ENCODE results near the gene COL19A1. TPM values are rescaled to one million over a fixed set of nuclear protein-coding genes. Genes with fewer than 3 reads are reported as not detected.

The COL19A1 gene
- polyA plus RNA-seq, 4 donors = 0.09 to 5.2 TPM; not detected in 2

- H3K4me1 ChIP-seq (ENCODE audit: control insufficient read depth in 3 of 3, insufficient read depth in 2 of 3, low read depth in 1 of 3, low read length in 2 of 3) = peaks cover 0 to 14% (median 0%) of the 10 kb centered on the region in 3 donors
- no peaks in the 10 kb centered on the region for H3K36me3 ChIP-seq (ENCODE audit: control insufficient read depth in 3 of 3, insufficient read depth in 2 of 3, low read depth in 1 of 3, low read length in 3 of 3)
- no peak overlapping the region for H3K27ac ChIP-seq (ENCODE audit: low read depth in 1 of 3, low read length in 2 of 3)
- WGBS, 3 donors = 76 to 84% (median 83%) methylated on average over 3 of the region's 3 CpGs
- no peaks in the 10 kb centered on the region for H3K27me3 ChIP-seq (ENCODE audit: control insufficient read depth in 3 of 3, insufficient read depth in 3 of 3, low read length in 3 of 3)
- H3K9me3 ChIP-seq (ENCODE audit: control insufficient read depth in 2 of 2, insufficient read depth in 1 of 2, low read depth in 1 of 2, low read length in 1 of 2) = no peaks in the 10 kb centered on the region
- no peak for DNase-seq
- no peak overlapping the region for H3K4me3 ChIP-seq (ENCODE audit: low read depth in 1 of 3, low read length in 3 of 3)
- no peak for FAIRE-seq
Observed at GRCh38 chr6:70125602-70126001, 259.2 kb downstream of the COL19A1 start.

- Histone ChIP-seq H3K4me1 (ENCODE audit: control insufficient read depth in 3 of 3, insufficient read depth in 2 of 3, low read depth in 1 of 3, low read length in 2 of 3) (peaks cover 0 to 11% (median 0%) of the 10 kb centered on the region in 3 donors), H3K4me3 (ENCODE audit: low read depth in 1 of 3, low read length in 3 of 3) (no peak overlapping the region), H3K27ac (ENCODE audit: low read depth in 1 of 3, low read length in 2 of 3) (no peak overlapping the region), H3K36me3 (ENCODE audit: control insufficient read depth in 3 of 3, insufficient read depth in 2 of 3, low read depth in 1 of 3, low read length in 3 of 3) (no peaks in the 10 kb centered on the region), H3K9me3 (ENCODE audit: control insufficient read depth in 2 of 2, insufficient read depth in 1 of 2, low read depth in 1 of 2, low read length in 1 of 2) (no peaks in the 10 kb centered on the region), H3K27me3 (ENCODE audit: control insufficient read depth in 3 of 3, insufficient read depth in 3 of 3, low read length in 3 of 3) (no peaks in the 10 kb centered on the region)
- DNase-seq (no peak), FAIRE-seq (no peak)
- WGBS, 3 donors = 92 to 98% (median 96%) methylated on average over 3 of the region's 3 CpGs
Observed at GRCh38 chr6:70129341-70129740, 263.0 kb downstream of the COL19A1 start.

DNA sequence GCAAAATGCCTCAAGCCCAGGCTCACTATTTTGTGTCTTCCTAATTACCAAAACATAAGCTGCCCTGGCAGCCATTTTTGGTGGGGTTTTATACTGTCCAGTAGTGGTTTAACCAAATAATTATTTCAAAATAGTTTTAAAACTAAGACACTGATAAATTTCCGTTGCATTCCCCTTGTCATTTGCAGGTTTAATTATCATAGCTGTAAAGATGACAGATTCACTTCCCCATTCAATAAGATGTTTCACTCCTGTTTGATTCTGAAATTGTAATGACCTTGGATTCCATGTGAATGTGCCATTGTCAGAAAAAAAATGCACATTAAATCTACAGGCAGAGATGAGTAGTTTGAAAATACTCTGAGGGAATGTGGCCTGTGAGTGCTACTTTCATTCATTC, 264.5 kb downstream of the COL19A1 start:
- FAIRE-seq (no peak), DNase-seq (no peak)
- no peaks in the 10 kb centered on the region for H3K9me3 ChIP-seq (ENCODE audit: control insufficient read depth in 2 of 2, insufficient read depth in 1 of 2, low read depth in 1 of 2, low read length in 1 of 2)
- H3K4me3 ChIP-seq (ENCODE audit: low read depth in 1 of 3, low read length in 3 of 3) = no peak overlapping the region
- peaks cover 0 to 2% (median 0%) of the 10 kb centered on the region in 3 donors for H3K27me3 ChIP-seq (ENCODE audit: control insufficient read depth in 3 of 3, insufficient read depth in 3 of 3, low read length in 3 of 3)
- 53 to 83% (median 79%) methylated on average over 1 of the region's 1 CpG for WGBS, 3 donors
- no peak overlapping the region for H3K27ac ChIP-seq (ENCODE audit: low read depth in 1 of 3, low read length in 2 of 3)
- H3K36me3 ChIP-seq (ENCODE audit: control insufficient read depth in 3 of 3, insufficient read depth in 2 of 3, low read depth in 1 of 3, low read length in 3 of 3) = no peaks in the 10 kb centered on the region
- H3K4me1 ChIP-seq (ENCODE audit: control insufficient read depth in 3 of 3, insufficient read depth in 2 of 3, low read depth in 1 of 3, low read length in 2 of 3) = no peaks in the 10 kb centered on the region

DNA sequence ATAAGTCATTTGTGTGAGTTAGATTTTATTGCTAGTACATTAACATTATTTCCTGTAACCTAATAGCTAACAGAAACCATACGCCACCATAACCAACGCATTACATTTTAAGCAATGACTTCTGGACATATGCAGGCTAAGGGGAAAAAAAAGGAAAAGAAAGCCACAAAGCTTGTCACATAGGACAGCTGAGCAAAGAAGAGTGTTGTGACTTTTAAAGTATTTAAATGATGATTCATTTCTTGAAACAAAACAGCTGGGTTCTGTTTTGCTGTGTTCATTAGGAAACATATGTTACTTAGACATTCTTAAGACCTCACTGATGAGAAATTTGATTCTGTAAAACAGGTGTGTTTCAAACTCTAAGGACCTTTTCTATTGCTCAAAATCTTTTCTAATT, 265.2 kb downstream of the COL19A1 start:
- H3K9me3 ChIP-seq (ENCODE audit: control insufficient read depth in 2 of 2, insufficient read depth in 1 of 2, low read depth in 1 of 2, low read length in 1 of 2) = no peaks in the 10 kb centered on the region
- no peak overlapping the region for H3K27ac ChIP-seq (ENCODE audit: low read depth in 1 of 3, low read length in 2 of 3)
- DNase-seq (no peak), FAIRE-seq (no peak)
- no peak overlapping the region for H3K4me3 ChIP-seq (ENCODE audit: low read depth in 1 of 3, low read length in 3 of 3)
- H3K4me1 ChIP-seq (ENCODE audit: control insufficient read depth in 3 of 3, insufficient read depth in 2 of 3, low read depth in 1 of 3, low read length in 2 of 3) = no peaks in the 10 kb centered on the region
- WGBS, 3 donors = 45 to 63% (median 52%) methylated on average over 2 of the region's 2 CpGs
- H3K27me3 ChIP-seq (ENCODE audit: control insufficient read depth in 3 of 3, insufficient read depth in 3 of 3, low read length in 3 of 3) = peaks cover 0 to 2% (median 0%) of the 10 kb centered on the region in 3 donors
- no peaks in the 10 kb centered on the region for H3K36me3 ChIP-seq (ENCODE audit: control insufficient read depth in 3 of 3, insufficient read depth in 2 of 3, low read depth in 1 of 3, low read length in 3 of 3)

GRCh38 chr6:70133246-70133645, 266.9 kb downstream of the COL19A1 start:
- DNase-seq = no peak
- Histone ChIP-seq H3K36me3 (ENCODE audit: control insufficient read depth in 3 of 3, insufficient read depth in 2 of 3, low read depth in 1 of 3, low read length in 3 of 3) (no peaks in the 10 kb centered on the region), H3K4me3 (ENCODE audit: low read depth in 1 of 3, low read length in 3 of 3) (no peak overlapping the region), H3K27ac (ENCODE audit: low read depth in 1 of 3, low read length in 2 of 3) (no peak overlapping the region), H3K9me3 (ENCODE audit: control insufficient read depth in 2 of 2, insufficient read depth in 1 of 2, low read depth in 1 of 2, low read length in 1 of 2) (no peaks in the 10 kb centered on the region), H3K4me1 (ENCODE audit: control insufficient read depth in 3 of 3, insufficient read depth in 2 of 3, low read depth in 1 of 3, low read length in 2 of 3) (no peaks in the 10 kb centered on the region), H3K27me3 (ENCODE audit: control insufficient read depth in 3 of 3, insufficient read depth in 3 of 3, low read length in 3 of 3) (peaks cover 0 to 2% (median 0%) of the 10 kb centered on the region in 3 donors)
- 76 to 78% (median 78%) methylated on average over 4 of the region's 4 CpGs for WGBS, 3 donors
- no peak for FAIRE-seq

DNA sequence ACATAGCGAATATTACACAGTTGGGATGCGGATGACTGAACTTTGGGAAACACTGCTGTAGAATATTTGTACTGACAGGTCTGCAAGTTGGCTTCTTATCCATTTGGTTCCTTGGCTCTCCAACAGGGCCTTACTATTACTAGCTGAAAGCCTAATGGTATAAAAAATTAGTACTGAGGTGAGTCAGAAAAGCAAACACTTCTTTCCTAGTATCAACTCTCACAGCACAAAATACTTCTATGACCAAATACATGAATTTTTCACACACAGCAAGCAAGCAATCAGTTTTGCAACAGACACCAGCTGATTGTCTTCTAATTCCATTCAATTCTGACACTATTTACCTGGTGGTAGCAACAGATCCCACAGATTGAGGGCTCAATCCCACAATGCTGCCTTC, 268.2 kb downstream of the COL19A1 start:
- DNase-seq (no peak), FAIRE-seq (no peak)
- Histone ChIP-seq H3K36me3 (ENCODE audit: control insufficient read depth in 3 of 3, insufficient read depth in 2 of 3, low read depth in 1 of 3, low read length in 3 of 3) (no peaks in the 10 kb centered on the region), H3K27ac (ENCODE audit: low read depth in 1 of 3, low read length in 2 of 3) (no peak overlapping the region), H3K9me3 (ENCODE audit: control insufficient read depth in 2 of 2, insufficient read depth in 1 of 2, low read depth in 1 of 2, low read length in 1 of 2) (no peaks in the 10 kb centered on the region), H3K27me3 (ENCODE audit: control insufficient read depth in 3 of 3, insufficient read depth in 3 of 3, low read length in 3 of 3) (peaks cover 0 to 2% (median 0%) of the 10 kb centered on the region in 3 donors), H3K4me3 (ENCODE audit: low read depth in 1 of 3, low read length in 3 of 3) (no peak overlapping the region), H3K4me1 (ENCODE audit: control insufficient read depth in 3 of 3, insufficient read depth in 2 of 3, low read depth in 1 of 3, low read length in 2 of 3) (no peaks in the 10 kb centered on the region)
- WGBS, 3 donors = 93 to 97% (median 96%) methylated on average over 2 of the region's 2 CpGs

GRCh38 chr6:70135219-70136160, 269.1 kb downstream of the COL19A1 start:
- FAIRE-seq = no peak
- Histone ChIP-seq H3K27me3 (ENCODE audit: control insufficient read depth in 3 of 3, insufficient read depth in 3 of 3, low read length in 3 of 3) (peaks cover 0 to 2% (median 0%) of the 10 kb centered on the region in 3 donors), H3K27ac (ENCODE audit: low read depth in 1 of 3, low read length in 2 of 3) (no peak overlapping the region), H3K4me1 (ENCODE audit: control insufficient read depth in 3 of 3, insufficient read depth in 2 of 3, low read depth in 1 of 3, low read length in 2 of 3) (no peaks in the 10 kb centered on the region), H3K36me3 (ENCODE audit: control insufficient read depth in 3 of 3, insufficient read depth in 2 of 3, low read depth in 1 of 3, low read length in 3 of 3) (no peaks in the 10 kb centered on the region), H3K9me3 (ENCODE audit: control insufficient read depth in 2 of 2, insufficient read depth in 1 of 2, low read depth in 1 of 2, low read length in 1 of 2) (no peaks in the 10 kb centered on the region), H3K4me3 (ENCODE audit: low read depth in 1 of 3, low read length in 3 of 3) (no peak overlapping the region)
- 57 to 75% (median 60%) methylated on average over 10 of the region's 10 CpGs for WGBS, 3 donors
- no peak for DNase-seq

DNA sequence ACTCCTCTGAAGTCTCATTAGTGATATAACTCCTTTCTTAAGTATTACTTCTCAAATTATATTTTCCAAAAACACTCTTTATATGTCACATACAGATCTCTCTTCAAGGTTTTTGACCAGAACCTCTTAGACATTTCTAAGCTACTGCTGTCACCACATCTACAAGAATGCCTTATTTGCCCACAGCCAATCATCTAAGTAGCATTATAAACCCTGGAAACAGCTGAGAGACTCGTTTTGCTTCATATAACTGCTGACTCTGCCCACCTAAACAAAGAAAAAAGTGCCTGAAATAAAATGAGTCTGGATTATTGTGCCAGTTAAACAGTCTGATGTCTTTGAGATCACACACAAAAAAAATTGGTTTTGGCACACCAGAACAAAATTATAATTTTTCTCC, 270.6 kb downstream of the COL19A1 start:
- 0 to 29% (median 11%) methylated on average over 1 of the region's 1 CpG for WGBS, 3 donors

More for the DNA sequence above, 270.6 kb downstream of the COL19A1 start:
- peaks cover 0 to 2% (median 0%) of the 10 kb centered on the region in 3 donors for H3K27me3 ChIP-seq (ENCODE audit: control insufficient read depth in 3 of 3, insufficient read depth in 3 of 3, low read length in 3 of 3)
- H3K9me3 ChIP-seq (ENCODE audit: control insufficient read depth in 2 of 2, insufficient read depth in 1 of 2, low read depth in 1 of 2, low read length in 1 of 2) = no peaks in the 10 kb centered on the region
- H3K27ac ChIP-seq (ENCODE audit: low read depth in 1 of 3, low read length in 2 of 3) = no peak overlapping the region
- H3K36me3 ChIP-seq (ENCODE audit: control insufficient read depth in 3 of 3, insufficient read depth in 2 of 3, low read depth in 1 of 3, low read length in 3 of 3) = no peaks in the 10 kb centered on the region
- no peak overlapping the region for H3K4me3 ChIP-seq (ENCODE audit: low read depth in 1 of 3, low read length in 3 of 3)
- DNase-seq = no peak
- FAIRE-seq = no peak
- H3K4me1 ChIP-seq (ENCODE audit: control insufficient read depth in 3 of 3, insufficient read depth in 2 of 3, low read depth in 1 of 3, low read length in 2 of 3) = no peaks in the 10 kb centered on the region
